Measurements from ENCODE around the gene HYPK. TPM values are rescaled to one million over a fixed set of nuclear protein-coding genes. Genes with fewer than 3 reads are reported as not detected.
A peak's percentile ranks its signal among the peaks of the same experiment; 100 is the strongest.
"Not testable (repeated sequence)": the region's sequence is repeated elsewhere in the genome, so short reads cannot be mapped to it uniquely, and the experiment has no call there.

The HYPK gene
- total RNA-seq, 1 donor from 2014 or later: 17.2 TPM

DNA sequence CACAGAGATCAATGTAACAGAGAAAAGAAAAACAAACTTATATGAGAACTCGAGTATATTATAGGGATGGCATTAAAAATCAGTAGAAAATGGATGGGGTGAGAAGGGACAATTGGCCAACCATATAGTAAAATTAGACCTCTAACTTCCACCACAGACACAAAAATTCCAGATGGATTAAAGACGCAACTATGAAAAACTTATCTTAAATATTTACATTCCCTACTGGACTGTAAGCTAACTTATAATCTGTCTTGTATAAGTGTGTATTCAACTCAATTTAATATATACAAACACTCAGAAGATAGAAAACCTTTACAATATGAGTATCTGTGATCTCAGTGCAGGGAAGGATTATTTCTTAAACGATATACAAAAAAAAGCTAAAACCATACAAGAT, 21.1 kb downstream of the HYPK start:
- Mint-ChIP-seq H3K36me3 (peaks cover 20% of the 10 kb centered on the region), H3K27me3 (no peaks in the 10 kb centered on the region), H3K9me3 (peaks cover 5% of the 10 kb centered on the region), H3K4me1 (ENCODE audit: unreplicated experiment) (peaks cover 15% of the 10 kb centered on the region), H3K27ac (peak overlapping the region; percentile 8), H3K4me3 (peak overlapping the region; percentile 59)
- DNase-seq (ENCODE audit: extremely low spot score, unreplicated experiment): no peak
- TF ChIP-seq CTCF (conservative IDR thresholded peaks at IDR 0.05): no peak

DNA sequence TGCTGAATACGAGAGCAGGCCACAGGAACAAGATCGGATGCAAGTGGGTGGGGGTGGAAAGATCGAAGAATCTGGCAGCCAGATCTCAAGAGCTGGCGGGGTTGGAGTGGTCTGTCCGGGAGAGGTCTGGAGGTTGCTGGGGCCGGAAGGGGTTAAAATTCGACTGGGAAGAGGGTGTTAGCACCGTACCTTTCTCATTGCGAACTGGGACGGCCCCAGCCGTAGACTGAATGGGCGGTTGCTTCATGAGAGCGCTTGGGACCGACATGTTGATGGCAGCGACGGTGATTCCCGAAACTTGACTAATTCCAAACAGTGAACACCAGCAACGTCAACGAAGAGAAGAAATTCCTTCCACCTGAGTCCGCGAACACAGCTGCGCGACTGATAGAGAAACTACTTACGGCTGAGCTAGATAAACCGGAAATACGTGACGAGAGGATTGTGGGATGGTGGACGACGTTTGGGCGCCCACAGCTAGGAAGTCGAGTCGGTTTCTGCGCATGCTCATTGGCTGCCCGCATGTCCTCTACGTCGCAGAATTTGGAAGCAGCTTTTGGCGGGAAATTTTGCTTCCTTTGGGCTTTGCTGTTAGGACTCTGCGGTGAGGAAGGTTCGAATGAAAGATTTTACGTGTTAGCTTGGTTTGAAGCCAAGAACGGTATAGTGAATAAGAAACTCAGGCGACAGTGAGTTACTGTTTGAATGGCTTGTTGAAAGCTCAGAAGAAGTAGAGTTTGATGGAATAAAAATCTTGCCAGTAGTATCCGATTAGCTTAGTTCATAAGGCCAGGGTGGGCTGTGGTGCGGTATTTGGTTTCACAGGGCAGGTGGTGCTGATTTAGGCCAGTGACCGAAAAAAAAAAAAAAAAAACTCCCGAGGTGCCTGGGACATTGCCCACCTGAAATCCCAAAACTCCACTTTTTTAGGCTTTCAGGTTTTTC, 24.2 kb downstream of the HYPK start, which contains the start of gene MFAP1:
MFAP1 (minus strand) TSS at position 389 of the 945 bp plus-strand sequence; CDS start at position 268, 121 bp downstream.
- DNase-seq (ENCODE audit: extremely low spot score, unreplicated experiment): peak; percentile 88
- Mint-ChIP-seq H3K36me3 (peaks cover 12% of the 10 kb centered on the region), H3K4me3 (peak within 1 kb of the TSS; percentile 99), H3K27me3 (no peaks in the 10 kb centered on the region), H3K27ac (peak within 1 kb of the TSS; percentile 99), H3K4me1 (ENCODE audit: unreplicated experiment) (peaks cover 24% of the 10 kb centered on the region), H3K9me3 (peaks cover 5% of the 10 kb centered on the region)
- no peak for TF ChIP-seq CTCF (conservative IDR thresholded peaks at IDR 0.05)

DNA sequence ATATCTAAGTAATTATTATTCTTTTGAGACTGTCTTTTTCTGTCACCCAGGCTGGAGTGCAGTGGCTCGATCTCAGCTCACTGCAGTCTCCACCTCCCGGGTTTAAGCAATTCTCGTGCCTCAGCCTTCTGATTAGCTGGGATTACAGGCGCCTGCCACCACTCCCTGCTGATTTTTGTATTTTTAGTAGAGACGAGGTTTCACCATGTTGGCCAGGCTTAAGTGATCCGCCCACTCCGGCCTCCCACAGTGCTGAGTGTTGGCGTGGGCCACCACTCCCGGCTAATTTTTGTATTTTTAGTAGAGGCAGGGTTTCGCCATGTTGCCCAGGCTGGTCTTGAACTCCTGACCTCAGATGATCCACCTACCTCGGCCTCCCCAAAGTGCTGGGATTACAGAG, 24.9 kb downstream of the HYPK start:
- H3K36me3 Mint-ChIP-seq: peaks cover 12% of the 10 kb centered on the region
- not testable (repeated sequence) for H3K9me3 Mint-ChIP-seq; DNase-seq (ENCODE audit: extremely low spot score, unreplicated experiment); H3K4me3 Mint-ChIP-seq; H3K27me3 Mint-ChIP-seq; H3K27ac Mint-ChIP-seq
- H3K4me1 Mint-ChIP-seq (ENCODE audit: unreplicated experiment): peaks cover 24% of the 10 kb centered on the region

- H3K27me3 Mint-ChIP-seq: no peaks in the 10 kb centered on the region
- peak overlapping the region; percentile 88 for H3K4me3 Mint-ChIP-seq
- TF ChIP-seq CTCF (conservative IDR thresholded peaks at IDR 0.05): no peak
- H3K36me3 Mint-ChIP-seq: peaks cover 12% of the 10 kb centered on the region
- no peak for DNase-seq (ENCODE audit: extremely low spot score, unreplicated experiment)
- peaks cover 24% of the 10 kb centered on the region for H3K4me1 Mint-ChIP-seq (ENCODE audit: unreplicated experiment)
- H3K9me3 Mint-ChIP-seq: peaks cover 5% of the 10 kb centered on the region
- H3K27ac Mint-ChIP-seq: peak overlapping the region; percentile 75
These were observed 25.7 kb downstream of the HYPK start for GRCh38 chr15:43826029-43826507.

DNA sequence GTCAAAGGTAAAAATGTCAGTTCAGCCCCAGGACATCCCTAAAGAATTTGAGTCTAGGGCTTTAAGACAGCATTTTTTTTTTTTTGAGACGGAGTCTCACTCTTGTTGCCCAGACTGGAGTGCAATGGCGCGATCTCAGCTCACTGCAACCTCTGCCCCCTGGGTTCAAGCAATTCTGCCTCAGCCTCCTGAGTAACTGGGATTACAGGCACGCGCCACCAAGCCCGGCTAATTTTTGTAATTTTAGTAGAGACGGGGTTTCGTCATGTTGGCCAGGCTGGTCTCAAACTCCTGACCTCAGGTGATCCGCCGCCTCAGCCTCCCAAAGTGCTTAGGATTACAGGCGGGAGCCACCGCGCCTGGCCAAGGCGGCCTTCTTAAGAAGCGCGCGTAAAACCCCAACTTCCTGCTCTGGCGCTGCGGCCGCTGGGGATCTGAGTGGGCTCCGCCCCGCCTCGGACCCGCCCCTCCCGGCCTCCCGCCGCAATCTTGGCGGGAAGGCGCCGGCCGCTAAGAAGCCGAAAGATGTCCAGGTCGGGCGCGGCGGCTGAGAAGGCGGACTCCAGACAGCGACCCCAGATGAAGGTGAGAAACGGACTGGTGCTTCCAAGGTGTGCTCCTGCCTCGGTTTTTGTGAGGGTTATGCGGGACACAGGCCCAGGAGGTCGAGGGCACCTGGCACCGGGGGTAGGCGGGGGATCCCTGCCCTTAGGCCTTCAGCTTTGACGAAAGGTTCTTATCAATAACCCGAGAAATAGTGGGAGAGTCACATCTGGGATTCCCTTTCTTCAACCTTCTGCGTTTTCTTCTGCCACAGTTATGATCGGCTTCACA, 26.3 kb downstream of the HYPK start, which contains the start of gene WDR76:
WDR76 (plus strand) TSS at position 495 of the 834 bp plus-strand sequence; CDS start at position 526, 31 bp downstream.
- Mint-ChIP-seq H3K9me3 (peaks cover 5% of the 10 kb centered on the region), H3K4me1 (ENCODE audit: unreplicated experiment) (peaks cover 19% of the 10 kb centered on the region), H3K27ac (peak within 1 kb of the TSS; percentile 75), H3K4me3 (peak within 1 kb of the TSS; percentile 88), H3K27me3 (no peaks in the 10 kb centered on the region), H3K36me3 (peaks cover 7% of the 10 kb centered on the region)
- peak; percentile 80 for DNase-seq (ENCODE audit: extremely low spot score, unreplicated experiment)
- TF ChIP-seq CTCF (conservative IDR thresholded peaks at IDR 0.05): no peak

Data from type B pancreatic cell (in vitro differentiated cells).